Suprapubic skin (tissue), 3 donors: ENCODE results near the gene OS9.

Source experiments
- CTCF ChIP-seq, 2 donors: fragments of 200-600 bp in 1 of 2; fragments of 450-650 bp in 1 of 2; sonication (generic) in 1 of 2; IDR thresholded peaks; one replicate each; pipeline ENCODE4 v1.5.1; 2016 to 2019; ENCODE audit warnings: antibody characterized with exemption in 2 of 2, mild to moderate bottlenecking in 1 of 2, moderate library complexity in 1 of 2
- EP300 ChIP-seq: sonication (generic); formaldehyde crosslinking; IDR thresholded peaks from one replicate; pipeline ENCODE4 v1.6.1; 2017; ENCODE audit warnings: antibody characterized with exemption

DNA sequence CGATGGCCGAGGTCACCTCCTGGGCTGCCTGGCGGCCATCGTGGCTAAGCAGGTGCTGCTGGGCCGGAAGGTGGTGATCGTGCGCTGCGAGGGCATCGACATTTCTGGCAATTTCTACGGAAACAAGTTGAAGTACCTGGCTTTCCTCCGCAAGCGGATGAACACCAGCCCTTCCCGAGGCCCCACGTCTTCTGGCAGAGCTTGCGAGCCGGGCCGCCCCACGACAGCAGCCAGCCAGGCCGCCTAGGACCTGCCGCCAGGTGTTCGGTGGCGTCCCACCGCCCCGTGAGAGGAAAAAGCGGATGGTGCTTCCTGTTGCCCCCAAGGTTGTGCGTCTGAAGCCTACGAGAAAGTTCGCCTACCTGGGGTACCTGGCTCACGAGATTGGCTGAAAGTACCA, 19.2 kb upstream of the OS9 start:
- TF ChIP-seq EP300, result no peak
- no peak for TF ChIP-seq CTCF (IDR thresholded peaks at IDR 0.05)
